Fibroblast of mammary gland (primary cell): Measurements from ENCODE around the gene SENP5.

Experiments used
- DNase-seq: peaks from one replicate; pipeline ENCODE4 v3.0.0-alpha.2; 2010; ENCODE audit warnings: low read depth
- H3K4me3 ChIP-seq: 2 replicates; pipeline ENCODE4 v1.5.1; 2011; ENCODE audit warnings: low read depth, mild to moderate bottlenecking, low read length, moderate library complexity; ENCODE audit not compliant: control insufficient read depth
- CTCF ChIP-seq: conservative IDR thresholded peaks from 2 replicates; pipeline ENCODE4 v1.5.1; 2011; ENCODE audit warnings: low read depth, low read length, inconsistent platforms; ENCODE audit not compliant: control insufficient read depth, insufficient read depth

SENP5 gene

GRCh38 chr3:196969660-196970546 lies 102.2 kb downstream of the SENP5 start:
- H3K4me3 ChIP-seq = peak overlapping the region; percentile 53
- DNase-seq = peak; percentile 32
- no peak for TF ChIP-seq CTCF

- DNase-seq = no peak
- H3K4me3 ChIP-seq = no peak overlapping the region
- no peak for TF ChIP-seq CTCF
Measured at GRCh38 chr3:196970547-196971093, 102.9 kb downstream of the SENP5 start.

- no peak overlapping the region for H3K4me3 ChIP-seq
- DNase-seq = no peak
- TF ChIP-seq CTCF = no peak
Measured at GRCh38 chr3:196971094-196971698, 103.5 kb downstream of the SENP5 start.

GRCh38 chr3:196974661-196975060 lies 106.9 kb downstream of the SENP5 start:
- DNase-seq = no peak
- no peak overlapping the region for H3K4me3 ChIP-seq
- TF ChIP-seq CTCF = no peak

GRCh38 chr3:196975349-196975748 lies 107.6 kb downstream of the SENP5 start:
- TF ChIP-seq CTCF = no peak
- no peak for DNase-seq
- no peak overlapping the region for H3K4me3 ChIP-seq

- no peak overlapping the region for H3K4me3 ChIP-seq
- TF ChIP-seq CTCF = no peak
Measured at GRCh38 chr3:196976941-196977340, 109.2 kb downstream of the SENP5 start.

More at GRCh38 chr3:196976941-196977340, 109.2 kb downstream of the SENP5 start:
- DNase-seq = no peak
